Tibial artery (tissue), 4 donors: ENCODE results near the gene RSBN1.
A peak's percentile ranks its signal among the peaks of the same experiment; 100 is the strongest.

Experiments used
- DNase-seq, 2 donors: peaks; one replicate each; pipeline ENCODE4 v3.0.0-alpha.2; 2019
- H3K27ac ChIP-seq, 2 donors: fragments of 200-600 bp; sonication (generic) in 1 of 2; 1 replicate in 1 of 2; 2 replicates in 1 of 2; pipeline ENCODE4 v1.5.1; 2018 to 2019; ENCODE audit warnings: mild to moderate bottlenecking in 1 of 2
- H3K27me3 ChIP-seq, 2 donors: fragments of 200-600 bp; sonication (generic) in 1 of 2; one replicate each; pipeline versions ENCODE4 v1.5.1 to v1.6.0; 2016 to 2019
- H3K36me3 ChIP-seq, 3 donors: fragments of 200-600 bp; sonication (generic) in 2 of 3; one replicate each; pipeline ENCODE4 v1.5.1; 2016 to 2019; ENCODE audit warnings: mild to moderate bottlenecking in 2 of 3
- H3K4me1 ChIP-seq, 4 donors: fragments of 200-600 bp; sonication (generic) in 2 of 4; 1 replicate in 3 of 4; 2 replicates in 1 of 4; pipeline ENCODE4 v1.5.1; 2016 to 2019
- H3K4me3 ChIP-seq, 2 donors: fragments of 200-600 bp; sonication (generic) in 1 of 2; 1 replicate in 1 of 2; 2 replicates in 1 of 2; pipeline ENCODE4 v1.5.1; 2018 to 2019; ENCODE audit warnings: mild to moderate bottlenecking in 2 of 2
- H3K9me3 ChIP-seq, 3 donors: fragments of 200-600 bp; sonication (generic) in 1 of 3; one replicate each; pipeline ENCODE4 v1.5.1; 2016 to 2019
- intact Hi-C: fragments of 100-400 bp; cut with DNase I; formaldehyde crosslinking; loops from one replicate; pipeline ENCODE4 v1.15.0; 2023; ENCODE audit warnings: low total_unique reads
- TF ChIP-seq, protein P1 (sequence below), 2 experiments: fragments of 200-600 bp in 1 of 2; fragments of 450-650 bp in 1 of 2; IDR thresholded peaks; one replicate each; pipeline ENCODE4 v1.5.1; 2017 to 2019; ENCODE audit warnings: antibody characterized with exemption in 2 of 2, mild to moderate bottlenecking in 1 of 2, moderate library complexity in 1 of 2

The RSBN1 gene

DNA sequence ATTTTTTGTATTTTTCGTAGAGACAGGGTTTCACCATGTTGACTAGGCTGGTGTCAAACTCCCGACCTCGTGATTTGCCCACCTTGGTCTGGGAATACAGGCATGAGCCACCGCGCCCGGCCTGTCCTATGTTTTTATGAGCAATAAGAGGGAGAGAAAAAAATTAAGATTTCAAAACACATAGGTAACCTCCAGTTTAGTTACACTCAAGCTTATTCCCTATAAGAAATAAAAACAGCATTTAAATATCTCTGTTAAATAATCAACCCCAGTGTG is 7.1 kb downstream of the RSBN1 start:
- peak overlapping the region in 1 of 2 donors; percentile 1 for H3K27ac ChIP-seq
- TF ChIP-seq, protein P1, sequence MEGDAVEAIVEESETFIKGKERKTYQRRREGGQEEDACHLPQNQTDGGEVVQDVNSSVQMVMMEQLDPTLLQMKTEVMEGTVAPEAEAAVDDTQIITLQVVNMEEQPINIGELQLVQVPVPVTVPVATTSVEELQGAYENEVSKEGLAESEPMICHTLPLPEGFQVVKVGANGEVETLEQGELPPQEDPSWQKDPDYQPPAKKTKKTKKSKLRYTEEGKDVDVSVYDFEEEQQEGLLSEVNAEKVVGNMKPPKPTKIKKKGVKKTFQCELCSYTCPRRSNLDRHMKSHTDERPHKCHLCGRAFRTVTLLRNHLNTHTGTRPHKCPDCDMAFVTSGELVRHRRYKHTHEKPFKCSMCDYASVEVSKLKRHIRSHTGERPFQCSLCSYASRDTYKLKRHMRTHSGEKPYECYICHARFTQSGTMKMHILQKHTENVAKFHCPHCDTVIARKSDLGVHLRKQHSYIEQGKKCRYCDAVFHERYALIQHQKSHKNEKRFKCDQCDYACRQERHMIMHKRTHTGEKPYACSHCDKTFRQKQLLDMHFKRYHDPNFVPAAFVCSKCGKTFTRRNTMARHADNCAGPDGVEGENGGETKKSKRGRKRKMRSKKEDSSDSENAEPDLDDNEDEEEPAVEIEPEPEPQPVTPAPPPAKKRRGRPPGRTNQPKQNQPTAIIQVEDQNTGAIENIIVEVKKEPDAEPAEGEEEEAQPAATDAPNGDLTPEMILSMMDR (IDR thresholded peaks at IDR 0.05): no peak

DNA sequence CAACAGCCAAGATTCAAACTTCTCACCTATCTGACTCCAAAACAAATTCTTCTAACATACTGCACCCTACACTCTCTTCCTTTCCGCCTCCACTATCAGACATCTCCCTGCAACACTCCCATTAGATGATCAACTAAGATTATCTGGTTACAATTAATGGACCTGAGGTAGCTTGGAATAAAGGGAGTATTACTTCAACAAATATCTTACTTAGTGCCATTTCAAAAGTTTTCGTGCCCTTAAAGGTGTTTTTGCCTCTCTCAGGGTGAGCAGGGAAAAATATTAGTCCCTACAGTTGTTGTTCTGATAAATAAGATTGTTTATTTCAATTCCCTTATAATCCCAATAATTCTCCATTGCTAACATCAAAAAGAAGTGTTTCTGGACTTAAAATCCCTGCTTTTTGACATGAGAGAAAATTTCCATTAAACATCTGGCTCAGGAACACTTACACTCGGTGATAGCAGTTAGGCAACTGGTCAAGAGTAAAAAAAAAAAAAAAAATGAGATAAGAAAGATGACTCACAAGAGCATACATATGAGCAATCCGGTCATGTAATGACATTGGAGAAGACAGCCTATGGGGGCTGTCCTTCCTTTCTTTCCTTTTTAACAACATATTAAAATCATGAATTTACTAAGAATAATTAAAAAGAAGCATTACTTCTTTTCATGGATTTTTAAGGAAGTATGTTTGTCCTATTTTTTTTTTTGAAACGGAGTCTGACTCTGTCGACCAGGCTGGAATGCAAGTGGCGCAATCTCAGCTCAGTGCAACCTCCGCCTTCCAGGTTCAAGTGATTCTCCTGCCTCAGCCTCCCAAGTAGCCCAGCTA is 7.6 kb downstream of the RSBN1 start:
- Histone ChIP-seq H3K4me3 (no peak overlapping the region), H3K27me3 (no peaks in the 10 kb centered on the region), H3K9me3 (no peaks in the 10 kb centered on the region), H3K27ac (peak overlapping the region in 1 of 2 donors; percentile 1), H3K4me1 (peaks cover 0 to 70% (median 11%) of the 10 kb centered on the region in 4 donors), H3K36me3 (peaks cover 0 to 4% (median 0%) of the 10 kb centered on the region in 3 donors)
- DNase-seq: no peak
- intact Hi-C loops: no loop called here
- TF ChIP-seq, protein P1 (IDR thresholded peaks at IDR 0.05): no peak

More for the DNA sequence above, 7.1 kb downstream of the RSBN1 start:
- intact Hi-C loops: no loop called here
- peaks cover 0 to 70% (median 16%) of the 10 kb centered on the region in 4 donors for H3K4me1 ChIP-seq
- H3K27me3 ChIP-seq: no peaks in the 10 kb centered on the region
- no peak overlapping the region for H3K4me3 ChIP-seq
- DNase-seq: no peak
- H3K36me3 ChIP-seq: peaks cover 0 to 4% (median 0%) of the 10 kb centered on the region in 3 donors
- H3K9me3 ChIP-seq: no peaks in the 10 kb centered on the region

DNA sequence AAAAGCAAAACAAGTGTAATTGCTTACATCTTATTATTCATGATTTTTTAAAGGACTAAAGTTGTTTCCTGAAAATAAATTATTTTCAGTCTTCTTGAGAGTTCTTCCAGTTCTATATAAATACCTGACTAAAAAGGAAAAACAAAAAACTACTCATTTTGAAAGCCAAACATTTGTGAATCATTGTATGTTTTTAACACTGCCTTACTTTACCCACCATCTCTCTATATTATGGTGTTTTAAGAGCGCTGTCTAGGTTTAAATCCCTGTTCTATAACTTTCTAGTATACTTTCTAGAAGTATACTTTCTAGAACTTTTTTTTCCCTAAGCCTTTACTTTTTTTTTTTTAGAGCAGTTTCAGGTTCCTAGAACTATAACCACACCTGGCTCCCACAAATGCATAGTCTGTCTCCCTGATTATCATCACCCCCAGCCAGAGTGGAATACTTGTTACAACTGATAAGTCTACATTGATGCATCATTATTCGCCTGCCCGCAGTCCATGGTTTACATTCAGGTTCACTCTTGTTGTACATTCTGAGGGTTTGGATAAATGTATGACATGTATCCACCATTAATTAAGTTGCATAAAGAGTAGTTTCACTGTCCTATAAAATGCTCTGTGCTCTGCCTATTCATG is 9.8 kb downstream of the RSBN1 start:
- Histone ChIP-seq H3K4me3 (no peak overlapping the region), H3K27me3 (no peaks in the 10 kb centered on the region), H3K4me1 (peaks cover 0 to 70% (median 14%) of the 10 kb centered on the region in 4 donors), H3K9me3 (no peaks in the 10 kb centered on the region), H3K27ac (no peak overlapping the region), H3K36me3 (peaks cover 3 to 8% (median 3%) of the 10 kb centered on the region in 3 donors)
- intact Hi-C loops: no loop called here
- no peak for DNase-seq
- TF ChIP-seq, protein P1 (IDR thresholded peaks at IDR 0.05): no peak

DNA sequence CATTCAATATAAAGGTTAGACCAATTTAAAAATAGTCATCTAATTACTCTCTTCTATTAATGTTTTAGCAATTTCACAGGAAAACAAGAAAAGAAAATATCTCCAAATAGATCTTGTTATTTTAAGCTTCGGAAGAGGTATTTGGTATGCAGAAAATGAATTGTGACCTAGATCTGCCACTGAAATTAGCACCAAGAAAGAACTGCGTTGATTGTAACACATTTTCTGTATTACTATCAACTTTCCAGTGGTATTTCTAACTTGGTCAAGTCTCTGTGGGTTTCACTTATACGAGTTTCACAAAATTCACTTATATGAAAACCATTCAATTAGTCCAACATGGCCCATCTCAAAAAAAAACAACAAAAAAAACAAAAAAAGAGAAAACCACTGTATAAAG is 11.8 kb downstream of the RSBN1 start:
- TF ChIP-seq, protein P1 (IDR thresholded peaks at IDR 0.05): no peak
- Histone ChIP-seq H3K9me3 (no peaks in the 10 kb centered on the region), H3K4me3 (no peak overlapping the region), H3K27me3 (no peaks in the 10 kb centered on the region), H3K36me3 (peaks cover 8 to 19% (median 8%) of the 10 kb centered on the region in 3 donors), H3K27ac (no peak overlapping the region), H3K4me1 (peaks cover 0 to 73% (median 14%) of the 10 kb centered on the region in 4 donors)
- no peak for DNase-seq
- intact Hi-C loops: no loop called here

DNA sequence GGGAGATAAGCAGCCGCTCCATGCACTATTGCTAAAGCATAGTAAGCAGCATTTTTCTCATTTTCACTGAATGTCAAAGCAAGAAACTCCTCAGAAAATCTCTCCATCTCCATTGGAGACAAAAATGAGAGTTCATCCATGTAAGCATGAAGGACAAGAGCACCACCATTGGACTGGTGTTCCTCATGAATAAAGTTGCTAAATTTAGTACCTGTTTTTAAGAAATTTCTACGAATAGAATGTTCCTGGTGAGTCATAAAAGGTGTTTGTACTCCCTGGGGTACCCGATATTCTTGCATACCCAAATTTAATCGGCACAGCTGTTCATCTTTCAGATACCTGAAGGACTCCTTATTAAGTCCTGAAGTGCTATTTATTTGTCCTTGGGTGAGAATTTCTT is 14.8 kb downstream of the RSBN1 start:
- TF ChIP-seq, protein P1 (IDR thresholded peaks at IDR 0.05): no peak
- Histone ChIP-seq H3K27ac (no peak overlapping the region), H3K9me3 (no peaks in the 10 kb centered on the region), H3K4me3 (no peak overlapping the region), H3K36me3 (peaks cover 8 to 23% (median 13%) of the 10 kb centered on the region in 3 donors), H3K27me3 (no peaks in the 10 kb centered on the region), H3K4me1 (peaks cover 0 to 58% (median 20%) of the 10 kb centered on the region in 4 donors)
- DNase-seq: no peak
- intact Hi-C loops: no loop called here
